SK-N-SH treated with all-trans-retinoic acid at 6 μM for 48 hours (cell line): ENCODE data around the gene HMGB3.

Experiments used
- GLIS3 ChIP-seq: fragments of 250-450 bp; sonication (Bioruptor Pico); IDR thresholded peaks from 2 replicates; pipeline ENCODE4 v1.5.0; 2020; ENCODE audit warnings: mild to moderate bottlenecking, moderate library complexity
- ZNF70 ChIP-seq: fragments of 450-650 bp; formaldehyde crosslinking; IDR thresholded peaks from 2 replicates; pipeline ENCODE4 v1.5.0; 2020; ENCODE audit warnings: mild to moderate bottlenecking, moderate library complexity
- TF ChIP-seq, protein P1 (sequence below): fragments of 250-450 bp; sonication (Bioruptor Pico); IDR thresholded peaks from 2 replicates; pipeline ENCODE4 v1.8.0; 2020; ENCODE audit warnings: mild to moderate bottlenecking, moderate library complexity, borderline replicate concordance

DNA sequence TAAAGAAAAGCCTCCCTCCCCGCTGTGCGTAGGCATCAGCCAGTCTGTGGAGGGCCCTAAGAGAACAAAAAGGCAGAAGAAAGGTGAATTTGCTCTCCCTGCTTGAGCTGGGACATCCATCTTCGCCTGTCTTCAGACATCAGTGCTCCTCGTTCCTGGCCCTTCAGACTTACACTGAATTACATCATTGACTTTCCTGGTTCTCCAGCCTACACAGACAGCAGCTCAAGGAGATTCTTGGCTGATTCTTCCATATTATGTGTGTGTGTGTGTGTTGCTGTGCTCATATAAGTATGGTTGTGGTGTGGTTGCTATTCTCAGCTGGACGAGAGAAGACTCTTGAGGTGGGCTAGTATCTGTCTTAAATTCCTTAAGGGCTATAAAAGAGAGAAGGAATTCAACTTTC, 49.2 kb upstream of the HMGB3 start:
- TF ChIP-seq, protein P1, sequence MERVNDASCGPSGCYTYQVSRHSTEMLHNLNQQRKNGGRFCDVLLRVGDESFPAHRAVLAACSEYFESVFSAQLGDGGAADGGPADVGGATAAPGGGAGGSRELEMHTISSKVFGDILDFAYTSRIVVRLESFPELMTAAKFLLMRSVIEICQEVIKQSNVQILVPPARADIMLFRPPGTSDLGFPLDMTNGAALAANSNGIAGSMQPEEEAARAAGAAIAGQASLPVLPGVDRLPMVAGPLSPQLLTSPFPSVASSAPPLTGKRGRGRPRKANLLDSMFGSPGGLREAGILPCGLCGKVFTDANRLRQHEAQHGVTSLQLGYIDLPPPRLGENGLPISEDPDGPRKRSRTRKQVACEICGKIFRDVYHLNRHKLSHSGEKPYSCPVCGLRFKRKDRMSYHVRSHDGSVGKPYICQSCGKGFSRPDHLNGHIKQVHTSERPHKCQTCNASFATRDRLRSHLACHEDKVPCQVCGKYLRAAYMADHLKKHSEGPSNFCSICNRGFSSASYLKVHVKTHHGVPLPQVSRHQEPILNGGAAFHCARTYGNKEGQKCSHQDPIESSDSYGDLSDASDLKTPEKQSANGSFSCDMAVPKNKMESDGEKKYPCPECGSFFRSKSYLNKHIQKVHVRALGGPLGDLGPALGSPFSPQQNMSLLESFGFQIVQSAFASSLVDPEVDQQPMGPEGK (CRISPR knock-in tag): no peak
- TF ChIP-seq ZNF70 (no peak), GLIS3 (no peak)
